Activated naive CD8-positive, alpha-beta T cell (primary cell): ENCODE measurements around the gene RFX2.

Experiments used
- H3K27ac Mint-ChIP-seq: one replicate; pipeline ENCODE4 v1.8.0; 2021; ENCODE audit warnings: mixed read lengths
- H3K27me3 Mint-ChIP-seq: one replicate; pipeline ENCODE4 v1.8.0; 2021; ENCODE audit warnings: mixed read lengths
- H3K36me3 Mint-ChIP-seq: one replicate; pipeline ENCODE4 v1.8.0; 2021; ENCODE audit warnings: mixed read lengths
- H3K4me1 Mint-ChIP-seq: one replicate; pipeline ENCODE4 v1.8.0; 2021; ENCODE audit warnings: low read depth, mixed read lengths
- H3K4me3 Mint-ChIP-seq: one replicate; pipeline ENCODE4 v1.8.0; 2021; ENCODE audit warnings: mild to moderate bottlenecking, mixed read lengths
- H3K9me3 Mint-ChIP-seq: one replicate; pipeline ENCODE4 v1.8.0; 2021; ENCODE audit warnings: low read depth, mixed read lengths

The RFX2 gene

DNA sequence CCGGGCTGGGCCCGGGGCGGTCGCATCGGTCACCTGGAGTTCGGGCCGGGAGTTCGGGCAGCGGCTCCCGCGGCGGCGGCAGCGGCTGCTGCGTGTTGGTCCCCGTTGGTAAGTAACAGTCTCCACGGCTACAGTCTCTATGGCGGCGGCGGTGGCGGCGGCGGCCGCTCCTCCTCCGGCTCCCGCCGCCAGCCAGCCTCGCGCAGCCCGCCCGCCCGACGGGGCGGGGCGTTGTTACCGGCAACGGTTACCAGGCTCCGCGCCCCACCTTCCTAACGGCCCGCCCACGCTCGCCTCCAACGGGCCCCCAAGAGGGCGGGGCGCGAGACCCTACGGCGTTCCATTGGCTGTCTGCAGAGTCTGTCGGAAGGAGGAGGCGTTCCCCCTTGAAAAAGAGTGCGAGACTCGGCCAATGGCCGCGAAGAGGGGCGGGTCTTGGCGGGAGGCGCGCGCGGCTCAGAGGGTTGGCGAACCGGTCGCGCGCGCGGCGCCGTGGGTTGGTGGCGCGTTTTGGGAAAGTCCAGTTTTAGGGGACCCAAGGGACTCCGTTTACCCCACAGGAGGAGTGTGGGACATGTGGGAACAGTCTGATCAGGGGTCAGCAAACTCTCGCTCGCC is at the start of gene RFX2:
Gene RFX2, minus strand, starts transcription at position 141 of the 618 bp plus-strand sequence. CDS start 63,004 bp downstream, outside the sequence.
- H3K9me3 Mint-ChIP-seq: no peaks in the 10 kb centered on the region
- H3K4me1 Mint-ChIP-seq: peaks cover 23% of the 10 kb centered on the region
- H3K27me3 Mint-ChIP-seq: no peaks in the 10 kb centered on the region
- no peaks in the 10 kb centered on the region for H3K36me3 Mint-ChIP-seq
- peak within 1 kb of the TSS; percentile 77 for H3K27ac Mint-ChIP-seq
- peak within 1 kb of the TSS; percentile 91 for H3K4me3 Mint-ChIP-seq

- Mint-ChIP-seq H3K27ac (no peak overlapping the region), H3K4me1 (peaks cover under 1% of the 10 kb centered on the region), H3K4me3 (no peak overlapping the region), H3K36me3 (no peaks in the 10 kb centered on the region), H3K27me3 (no peaks in the 10 kb centered on the region), H3K9me3 (peaks cover 11% of the 10 kb centered on the region)
These were observed 45.7 kb upstream of the RFX2 start for GRCh38 chr19:6156033-6156432.

DNA sequence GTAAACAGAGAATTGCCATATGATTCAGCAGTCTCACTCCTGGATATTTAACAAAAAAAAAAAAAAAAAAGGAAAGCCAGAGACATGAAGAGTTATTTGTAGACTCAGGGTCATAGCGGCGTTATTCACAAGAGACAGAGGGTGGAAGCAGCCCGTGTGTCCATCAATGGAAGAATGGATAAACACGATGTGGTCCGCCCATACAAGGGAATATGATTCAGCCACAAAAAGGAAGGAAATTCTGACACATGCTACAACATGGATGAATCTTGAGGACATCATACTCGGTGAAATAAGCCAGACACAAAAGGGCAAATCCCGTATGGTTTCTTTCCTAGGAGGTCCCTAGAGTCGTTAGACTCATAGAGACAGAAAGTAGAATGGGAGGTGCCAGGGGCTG is 40.0 kb upstream of the RFX2 start:
- Mint-ChIP-seq H3K4me1 (no peaks in the 10 kb centered on the region), H3K9me3 (peaks cover 4% of the 10 kb centered on the region), H3K27ac (no peak overlapping the region), H3K36me3 (no peaks in the 10 kb centered on the region), H3K4me3 (no peak overlapping the region), H3K27me3 (no peaks in the 10 kb centered on the region)

DNA sequence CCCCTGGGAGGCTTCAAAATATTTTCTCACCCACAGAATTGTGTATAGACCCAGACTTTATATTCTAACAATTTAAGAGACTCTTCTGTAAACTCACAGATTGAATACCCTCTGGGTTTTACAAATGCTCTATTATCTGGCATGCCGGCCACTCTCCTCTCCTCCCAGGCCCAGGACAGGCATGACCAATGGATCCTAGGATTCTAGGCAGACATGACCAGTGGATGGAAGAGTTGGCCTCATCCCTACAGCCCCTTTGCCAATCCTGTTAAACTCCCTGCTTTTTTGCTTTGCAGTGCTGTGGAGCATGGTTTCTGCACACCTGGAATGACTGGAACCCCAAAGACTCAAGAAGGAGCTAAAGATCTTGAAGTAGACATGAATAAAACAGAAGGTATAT is 30.9 kb upstream of the RFX2 start:
- H3K27me3 Mint-ChIP-seq: no peaks in the 10 kb centered on the region
- H3K27ac Mint-ChIP-seq: no peak overlapping the region
- H3K36me3 Mint-ChIP-seq: no peaks in the 10 kb centered on the region
- H3K9me3 Mint-ChIP-seq: no peaks in the 10 kb centered on the region
- H3K4me3 Mint-ChIP-seq: no peak overlapping the region
- H3K4me1 Mint-ChIP-seq: no peaks in the 10 kb centered on the region

DNA sequence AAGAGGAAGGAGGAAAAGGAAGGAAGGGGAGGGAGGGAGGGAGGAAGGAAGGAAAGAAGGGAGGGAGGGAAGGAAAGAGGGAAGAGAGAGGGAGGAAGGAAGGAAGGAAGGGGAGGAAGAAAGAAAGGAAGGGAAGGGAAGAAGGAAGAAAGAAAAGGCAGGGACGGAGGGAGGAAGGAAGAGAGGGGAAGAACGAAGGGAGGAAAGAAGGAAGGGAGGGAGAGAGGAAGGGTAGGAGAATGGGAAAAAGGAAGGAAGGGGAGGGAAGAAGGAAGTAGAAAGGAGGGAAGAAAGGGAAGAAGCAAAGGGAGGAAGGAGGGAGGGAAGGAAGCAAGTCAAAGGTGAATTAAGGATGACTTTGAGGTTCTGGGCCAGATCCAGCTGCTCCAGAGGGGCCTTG is 28.2 kb upstream of the RFX2 start:
- H3K4me1 Mint-ChIP-seq: no peaks in the 10 kb centered on the region
- no peak overlapping the region for H3K27ac Mint-ChIP-seq
- H3K4me3 Mint-ChIP-seq: no peak overlapping the region
- H3K9me3 Mint-ChIP-seq: no peaks in the 10 kb centered on the region
- no peaks in the 10 kb centered on the region for H3K36me3 Mint-ChIP-seq
- no peaks in the 10 kb centered on the region for H3K27me3 Mint-ChIP-seq

DNA sequence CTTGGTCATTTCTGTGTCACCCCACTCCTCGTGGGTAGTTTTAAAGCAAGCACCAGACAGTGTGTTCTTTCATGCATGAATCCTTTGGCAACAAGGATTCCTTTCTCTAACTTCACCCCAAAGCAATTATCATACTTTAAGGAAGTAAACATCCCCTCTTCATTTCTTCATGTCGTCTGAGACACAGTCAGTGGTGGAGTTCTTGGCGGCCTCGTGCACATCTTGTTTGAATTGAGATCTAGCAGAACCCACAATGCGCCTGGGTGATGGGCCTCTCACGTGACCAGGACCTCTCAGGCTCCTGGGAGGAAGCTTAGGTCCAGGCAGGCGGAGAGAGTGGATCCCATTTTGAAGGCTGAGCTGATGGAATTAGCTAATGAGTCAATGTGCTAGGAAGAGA is 27.8 kb upstream of the RFX2 start:
- no peaks in the 10 kb centered on the region for H3K27me3 Mint-ChIP-seq

DNA sequence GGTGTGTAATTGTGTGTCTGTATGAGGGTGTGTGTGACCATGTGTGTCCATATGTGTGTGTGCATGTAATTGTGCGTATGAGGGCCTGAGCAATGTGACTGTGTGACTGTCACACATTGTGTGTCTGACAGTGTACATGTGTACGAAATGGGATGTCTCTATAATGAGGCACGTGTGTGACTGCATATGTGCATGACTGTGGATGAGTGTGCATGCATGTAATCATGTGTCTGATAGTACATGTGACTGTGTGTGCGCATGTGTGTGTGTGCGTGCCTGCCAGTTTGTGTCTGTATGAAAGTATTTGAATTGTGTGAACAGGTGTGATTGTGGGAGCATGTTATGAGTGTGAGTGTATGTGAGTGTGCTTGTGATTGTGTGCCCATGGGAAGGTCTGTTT is 22.9 kb upstream of the RFX2 start:
- Mint-ChIP-seq H3K27me3 (no peaks in the 10 kb centered on the region), H3K27ac (no peak overlapping the region), H3K4me3 (no peak overlapping the region), H3K4me1 (no peaks in the 10 kb centered on the region), H3K36me3 (no peaks in the 10 kb centered on the region), H3K9me3 (no peaks in the 10 kb centered on the region)

More for the DNA sequence above, 27.8 kb upstream of the RFX2 start:
- Mint-ChIP-seq H3K4me3 (no peak overlapping the region), H3K4me1 (no peaks in the 10 kb centered on the region), H3K27ac (no peak overlapping the region), H3K36me3 (no peaks in the 10 kb centered on the region), H3K9me3 (no peaks in the 10 kb centered on the region)

GRCh38 chr19:6132482-6132881 is 22.2 kb upstream of the RFX2 start:
- Mint-ChIP-seq H3K36me3 (no peaks in the 10 kb centered on the region), H3K4me1 (no peaks in the 10 kb centered on the region), H3K27me3 (no peaks in the 10 kb centered on the region), H3K27ac (no peak overlapping the region), H3K9me3 (no peaks in the 10 kb centered on the region), H3K4me3 (no peak overlapping the region)

DNA sequence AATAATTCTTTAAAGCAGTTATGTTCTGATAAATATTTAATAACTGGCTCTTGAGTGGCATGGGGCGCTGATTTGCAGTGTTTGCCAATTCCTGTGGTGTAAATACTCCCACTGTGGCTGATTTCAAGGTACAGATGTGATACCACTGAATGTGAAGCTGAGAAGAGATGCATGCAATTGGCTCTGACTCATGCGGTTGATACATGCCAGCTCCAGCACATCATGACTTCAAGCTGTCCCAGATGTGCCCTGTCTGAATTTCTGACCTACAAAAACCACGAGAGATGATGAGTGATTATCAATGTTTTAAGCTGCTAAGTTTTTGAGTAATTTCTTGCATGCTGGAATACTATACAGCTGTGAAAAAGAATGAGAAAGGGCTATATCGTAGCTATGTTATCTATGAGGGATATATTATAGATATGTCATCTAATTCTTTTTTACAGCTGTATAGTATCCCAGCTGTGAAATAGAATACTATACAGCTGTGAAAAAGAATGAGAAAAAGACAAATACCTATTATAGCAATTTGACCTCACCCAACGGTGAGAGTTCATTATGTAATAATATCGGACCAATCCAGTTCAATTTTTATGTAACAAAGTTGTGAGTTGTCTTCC is 17.5 kb upstream of the RFX2 start:
- Mint-ChIP-seq H3K9me3 (no peaks in the 10 kb centered on the region), H3K36me3 (no peaks in the 10 kb centered on the region), H3K4me3 (no peak overlapping the region), H3K27ac (no peak overlapping the region), H3K27me3 (no peaks in the 10 kb centered on the region), H3K4me1 (no peaks in the 10 kb centered on the region)

GRCh38 chr19:6126335-6126974 is 16.2 kb upstream of the RFX2 start:
- no peaks in the 10 kb centered on the region for H3K9me3 Mint-ChIP-seq
- H3K36me3 Mint-ChIP-seq: no peaks in the 10 kb centered on the region
- no peaks in the 10 kb centered on the region for H3K27me3 Mint-ChIP-seq
- no peak overlapping the region for H3K27ac Mint-ChIP-seq
- H3K4me3 Mint-ChIP-seq: no peak overlapping the region
- no peaks in the 10 kb centered on the region for H3K4me1 Mint-ChIP-seq

GRCh38 chr19:6125571-6125989 is 15.3 kb upstream of the RFX2 start:
- Mint-ChIP-seq H3K27me3 (no peaks in the 10 kb centered on the region), H3K27ac (no peak overlapping the region), H3K36me3 (no peaks in the 10 kb centered on the region), H3K4me3 (no peak overlapping the region), H3K4me1 (no peaks in the 10 kb centered on the region), H3K9me3 (no peaks in the 10 kb centered on the region)

DNA sequence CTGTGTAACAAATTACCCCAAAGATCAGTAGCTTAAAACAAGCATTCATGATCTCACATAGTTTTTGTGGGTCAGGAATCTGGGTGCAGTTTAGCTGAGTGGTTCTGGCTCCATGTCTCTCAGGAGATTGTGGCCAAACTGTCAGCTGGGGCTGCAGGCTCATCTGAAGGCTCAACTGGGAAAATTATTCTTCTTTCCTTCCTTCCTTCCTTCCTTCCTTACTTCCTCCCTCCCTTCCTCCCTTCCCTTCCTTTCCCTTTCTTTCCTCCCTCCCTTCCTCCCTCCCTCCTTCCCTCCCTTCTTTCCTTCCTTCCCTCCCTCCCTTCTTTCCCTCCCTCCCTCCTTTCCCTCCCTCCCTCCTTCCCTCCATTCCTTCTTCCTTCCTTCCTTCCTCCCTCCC is 8.7 kb upstream of the RFX2 start:
- no peak overlapping the region for H3K4me3 Mint-ChIP-seq
- H3K36me3 Mint-ChIP-seq: peaks cover 2% of the 10 kb centered on the region
- H3K27ac Mint-ChIP-seq: no peak overlapping the region
- H3K27me3 Mint-ChIP-seq: no peaks in the 10 kb centered on the region
- no peaks in the 10 kb centered on the region for H3K4me1 Mint-ChIP-seq
- peaks cover 4% of the 10 kb centered on the region for H3K9me3 Mint-ChIP-seq

DNA sequence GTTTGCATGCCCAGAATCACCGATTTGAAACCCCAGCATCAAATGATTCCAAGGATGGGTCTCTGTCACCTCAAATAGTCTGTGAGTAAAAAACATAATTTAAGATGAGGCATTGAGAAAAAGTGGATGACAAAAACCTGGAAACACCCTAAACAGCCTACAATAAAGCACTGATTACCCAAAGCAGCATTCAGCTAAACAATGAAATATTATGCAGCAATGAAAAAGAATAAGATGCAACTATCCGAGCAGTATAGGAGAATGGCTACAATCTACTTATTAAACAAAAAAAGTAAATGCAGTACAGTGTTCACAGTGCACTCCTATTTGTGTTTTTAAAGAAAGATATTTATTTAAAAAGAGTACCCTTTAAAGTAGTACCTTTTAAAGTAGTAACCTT is 7.7 kb upstream of the RFX2 start:
- H3K36me3 Mint-ChIP-seq: peaks cover 2% of the 10 kb centered on the region
- no peaks in the 10 kb centered on the region for H3K4me1 Mint-ChIP-seq
- peaks cover 4% of the 10 kb centered on the region for H3K9me3 Mint-ChIP-seq
- H3K27ac Mint-ChIP-seq: no peak overlapping the region
- H3K27me3 Mint-ChIP-seq: no peaks in the 10 kb centered on the region
- H3K4me3 Mint-ChIP-seq: no peak overlapping the region

DNA sequence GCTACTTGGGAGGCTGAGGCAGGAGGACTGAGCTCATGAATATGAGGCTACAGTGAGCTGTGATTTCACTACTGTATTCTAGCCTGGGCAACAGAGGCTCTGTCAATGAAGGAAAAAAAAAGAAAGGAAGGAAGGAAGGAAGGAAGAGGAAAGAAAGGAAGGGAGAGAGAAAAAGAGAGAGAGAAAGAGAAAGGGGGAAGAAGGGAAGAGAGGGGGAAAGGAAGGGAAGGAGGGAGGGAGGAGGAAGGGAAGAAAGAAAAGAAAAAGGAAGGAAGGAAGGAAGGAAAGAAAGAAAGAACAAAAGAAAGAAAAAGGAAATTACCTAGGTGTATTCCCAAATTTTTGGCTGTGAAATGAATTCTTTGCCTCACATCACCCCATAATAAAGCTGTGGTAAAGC is 7.2 kb upstream of the RFX2 start:
- Mint-ChIP-seq H3K36me3 (peaks cover 2% of the 10 kb centered on the region), H3K27me3 (no peaks in the 10 kb centered on the region), H3K4me1 (no peaks in the 10 kb centered on the region), H3K9me3 (peaks cover 4% of the 10 kb centered on the region), H3K4me3 (no peak overlapping the region), H3K27ac (no peak overlapping the region)

DNA sequence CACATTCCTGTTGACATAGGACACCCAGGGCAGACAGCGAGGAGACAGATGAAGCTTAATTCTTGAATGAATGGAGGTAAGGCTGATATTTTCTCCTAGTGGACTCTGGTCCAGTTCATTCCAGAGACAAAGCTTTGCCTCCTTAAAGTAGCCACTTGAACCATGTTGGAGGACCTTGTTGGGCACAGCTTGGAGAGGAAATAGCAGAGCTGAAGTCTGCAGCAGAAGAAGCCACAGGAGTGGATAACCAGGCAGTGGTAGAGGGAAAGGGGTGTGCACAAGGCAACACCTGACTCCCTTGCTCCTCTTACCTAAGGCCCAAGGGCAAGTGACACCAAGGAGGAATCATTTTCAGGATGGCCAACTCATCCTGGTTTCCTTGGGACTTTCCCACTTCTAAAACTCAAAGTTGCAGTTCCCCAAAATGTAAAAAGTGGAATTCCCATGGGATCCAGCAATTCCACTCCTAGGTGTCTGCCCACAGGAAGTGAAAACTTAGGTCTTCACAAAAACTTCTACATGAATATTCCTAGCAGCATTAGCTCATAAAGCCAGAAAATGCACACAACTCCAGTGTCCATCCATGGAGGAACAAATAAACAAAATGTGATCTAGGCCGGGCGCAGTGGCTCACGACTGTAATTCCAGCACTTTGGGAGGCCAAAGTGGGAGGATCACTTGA is 6.6 kb upstream of the RFX2 start:
- no peaks in the 10 kb centered on the region for H3K4me1 Mint-ChIP-seq
- no peak overlapping the region for H3K27ac Mint-ChIP-seq
- no peaks in the 10 kb centered on the region for H3K27me3 Mint-ChIP-seq
- H3K9me3 Mint-ChIP-seq: peaks cover 4% of the 10 kb centered on the region
- no peak overlapping the region for H3K4me3 Mint-ChIP-seq
- H3K36me3 Mint-ChIP-seq: peaks cover 2% of the 10 kb centered on the region
